Stomach smooth muscle (tissue), 2 donors: ENCODE measurements around the gene KBTBD7.

Source experiments
- H3K27ac ChIP-seq: one replicate; pipeline ENCODE4 v1.7.0; 2013; ENCODE audit warnings: mild to moderate bottlenecking, low read length, inconsistent platforms
- H3K27me3 ChIP-seq, 2 donors: one replicate each; pipeline ENCODE4 v1.7.0; 2013; ENCODE audit warnings: low read length in 2 of 2; ENCODE audit not compliant: insufficient read depth in 2 of 2, control insufficient read depth in 1 of 2
- H3K36me3 ChIP-seq, 2 donors: one replicate each; pipeline ENCODE4 v1.7.0; 2013; ENCODE audit warnings: low read length in 2 of 2; ENCODE audit not compliant: control insufficient read depth in 2 of 2, insufficient read depth in 2 of 2
- H3K4me1 ChIP-seq: one replicate; pipeline ENCODE4 v1.7.0; 2013; ENCODE audit warnings: low read length; ENCODE audit not compliant: control insufficient read depth, insufficient read depth
- H3K4me3 ChIP-seq, 2 donors: one replicate each; pipeline ENCODE4 v1.7.0; 2013; ENCODE audit warnings: low read length in 2 of 2
- H3K9ac ChIP-seq, 2 donors: one replicate each; pipeline ENCODE4 v1.7.0; 2013; ENCODE audit warnings: low read length in 2 of 2, mild to moderate bottlenecking in 1 of 2
- H3K9me3 ChIP-seq, 2 donors: one replicate each; pipeline ENCODE4 v1.7.0; 2013; ENCODE audit warnings: low read length in 2 of 2; ENCODE audit not compliant: control insufficient read depth in 2 of 2
- donor health status: healthy.
- donor health status: Pancreatic carcinoma.

KBTBD7 gene

GRCh38 chr13:41222259-41222852 is 28.0 kb upstream of the KBTBD7 start:
- H3K27ac ChIP-seq, result no peak overlapping the region
- H3K4me1 ChIP-seq, result no peaks in the 10 kb centered on the region

GRCh38 chr13:41220401-41220800 is 26.0 kb upstream of the KBTBD7 start:
- no peak overlapping the region for H3K9ac ChIP-seq
- H3K27ac ChIP-seq, result no peak overlapping the region
- no peaks in the 10 kb centered on the region for H3K27me3 ChIP-seq
- H3K9me3 ChIP-seq, result no peaks in the 10 kb centered on the region
- H3K4me1 ChIP-seq, result no peaks in the 10 kb centered on the region
- H3K4me3 ChIP-seq, result no peak overlapping the region
- H3K36me3 ChIP-seq, result peaks cover 0 to 3% of the 10 kb centered on the region in 2 donors

More at GRCh38 chr13:41222259-41222852, 28.0 kb upstream of the KBTBD7 start:
- Histone ChIP-seq H3K9me3 (no peaks in the 10 kb centered on the region), H3K4me3 (no peak overlapping the region), H3K36me3 (peaks cover 4 to 6% of the 10 kb centered on the region in 2 donors), H3K9ac (no peak overlapping the region), H3K27me3 (no peaks in the 10 kb centered on the region)

- no peaks in the 10 kb centered on the region for H3K36me3 ChIP-seq
- H3K27ac ChIP-seq, result no peak overlapping the region
- H3K27me3 ChIP-seq, result no peaks in the 10 kb centered on the region
- no peak overlapping the region for H3K9ac ChIP-seq
- H3K9me3 ChIP-seq, result no peaks in the 10 kb centered on the region
- no peak overlapping the region for H3K4me3 ChIP-seq
- H3K4me1 ChIP-seq, result no peaks in the 10 kb centered on the region
These were observed 21.8 kb upstream of the KBTBD7 start for GRCh38 chr13:41216160-41216559.

GRCh38 chr13:41213919-41214318 is 19.6 kb upstream of the KBTBD7 start:
- Histone ChIP-seq H3K4me3 (no peak overlapping the region), H3K27me3 (no peaks in the 10 kb centered on the region), H3K27ac (no peak overlapping the region), H3K9ac (no peak overlapping the region), H3K36me3 (no peaks in the 10 kb centered on the region), H3K4me1 (no peaks in the 10 kb centered on the region), H3K9me3 (no peaks in the 10 kb centered on the region)

GRCh38 chr13:41213316-41213715 is 18.9 kb upstream of the KBTBD7 start:
- Histone ChIP-seq H3K9ac (no peak overlapping the region), H3K27me3 (no peaks in the 10 kb centered on the region), H3K9me3 (no peaks in the 10 kb centered on the region), H3K4me1 (no peaks in the 10 kb centered on the region), H3K36me3 (no peaks in the 10 kb centered on the region), H3K4me3 (no peak overlapping the region), H3K27ac (no peak overlapping the region)

- no peaks in the 10 kb centered on the region for H3K27me3 ChIP-seq
- no peaks in the 10 kb centered on the region for H3K36me3 ChIP-seq
- H3K4me3 ChIP-seq, result no peak overlapping the region
- H3K9me3 ChIP-seq, result no peaks in the 10 kb centered on the region
- H3K9ac ChIP-seq, result no peak overlapping the region
- H3K4me1 ChIP-seq, result no peaks in the 10 kb centered on the region
- H3K27ac ChIP-seq, result no peak overlapping the region
These were observed 18.5 kb upstream of the KBTBD7 start for GRCh38 chr13:41212881-41213280.

GRCh38 chr13:41211062-41211461 is 16.7 kb upstream of the KBTBD7 start:
- Histone ChIP-seq H3K4me3 (no peak overlapping the region), H3K27ac (no peak overlapping the region), H3K9ac (no peak overlapping the region), H3K9me3 (no peaks in the 10 kb centered on the region), H3K36me3 (no peaks in the 10 kb centered on the region), H3K27me3 (no peaks in the 10 kb centered on the region), H3K4me1 (no peaks in the 10 kb centered on the region)

GRCh38 chr13:41206467-41206866 is 12.1 kb upstream of the KBTBD7 start:
- Histone ChIP-seq H3K9me3 (no peaks in the 10 kb centered on the region), H3K27ac (no peak overlapping the region), H3K36me3 (no peaks in the 10 kb centered on the region), H3K9ac (no peak overlapping the region), H3K4me3 (no peak overlapping the region), H3K27me3 (no peaks in the 10 kb centered on the region), H3K4me1 (no peaks in the 10 kb centered on the region)

- Histone ChIP-seq H3K27ac (no peak overlapping the region), H3K9me3 (no peaks in the 10 kb centered on the region), H3K36me3 (no peaks in the 10 kb centered on the region), H3K27me3 (no peaks in the 10 kb centered on the region), H3K9ac (no peak overlapping the region), H3K4me3 (no peak overlapping the region), H3K4me1 (no peaks in the 10 kb centered on the region)
These were observed 9.4 kb upstream of the KBTBD7 start for GRCh38 chr13:41203810-41204209.

- H3K27ac ChIP-seq, result no peak overlapping the region
- H3K4me1 ChIP-seq, result no peaks in the 10 kb centered on the region
- no peaks in the 10 kb centered on the region for H3K36me3 ChIP-seq
- H3K4me3 ChIP-seq, result no peak overlapping the region
- H3K27me3 ChIP-seq, result no peaks in the 10 kb centered on the region
- no peak overlapping the region for H3K9ac ChIP-seq
- no peaks in the 10 kb centered on the region for H3K9me3 ChIP-seq
These were observed 5.8 kb upstream of the KBTBD7 start for GRCh38 chr13:41200126-41200525.

- no peaks in the 10 kb centered on the region for H3K36me3 ChIP-seq
- no peak overlapping the region for H3K4me3 ChIP-seq
- H3K4me1 ChIP-seq, result no peaks in the 10 kb centered on the region
- no peak overlapping the region for H3K9ac ChIP-seq
- no peaks in the 10 kb centered on the region for H3K27me3 ChIP-seq
- no peaks in the 10 kb centered on the region for H3K9me3 ChIP-seq
- H3K27ac ChIP-seq, result no peak overlapping the region
These were observed 5.2 kb upstream of the KBTBD7 start for GRCh38 chr13:41199526-41199925.
